ENCODE results near the gene ARID3B. TPM values are rescaled to one million over a fixed set of nuclear protein-coding genes. Genes with fewer than 3 reads are reported as not detected.

The ARID3B gene
- total RNA-seq, 2 experiments from 2014 or later: 25.0 to 27.9 TPM

DNA sequence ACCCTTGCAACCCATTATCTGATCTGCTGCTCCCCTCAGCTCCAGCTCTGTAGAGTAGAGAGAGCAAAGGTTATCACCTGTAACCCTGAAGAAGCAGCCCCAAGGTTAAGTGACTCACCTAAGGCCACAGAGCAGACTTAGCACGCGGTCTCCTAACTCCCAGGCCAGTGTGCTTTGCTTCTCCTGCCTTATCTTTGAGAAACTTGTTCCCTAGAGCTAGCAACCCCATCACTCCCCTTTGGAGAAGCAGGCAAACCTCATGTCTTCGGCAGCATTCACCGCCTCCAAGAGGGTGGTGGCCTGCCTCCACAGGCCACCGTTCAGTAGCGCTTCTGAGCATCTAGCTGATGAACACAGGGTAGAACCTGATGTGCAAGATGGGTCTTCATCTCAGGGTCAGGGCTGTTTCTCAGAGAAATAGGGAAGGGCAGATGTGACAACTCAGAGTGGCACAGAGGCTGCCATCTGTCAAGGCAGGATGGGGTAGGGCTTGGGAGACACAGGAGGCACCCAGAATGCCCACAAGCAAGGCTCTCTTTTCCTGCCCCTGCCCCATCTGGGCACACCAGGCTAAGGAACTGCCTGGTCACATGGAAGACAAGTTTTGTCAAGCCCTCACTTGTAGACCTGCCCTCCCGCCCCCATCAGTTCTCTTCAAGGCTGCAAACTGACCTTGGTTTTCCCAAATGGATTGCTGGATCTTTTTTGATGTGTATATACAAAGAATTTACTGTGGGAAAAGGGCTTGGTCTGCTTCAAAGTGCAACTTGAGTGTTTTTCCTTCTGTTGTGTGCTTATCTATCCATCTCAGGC lies 39.7 kb downstream of the ARID3B start:
- Mint-ChIP-seq H3K9me3 (no peaks in the 10 kb centered on the region), H3K27ac (no peak overlapping the region), H3K4me3 (no peak overlapping the region), H3K36me3 (ENCODE audit: low read depth) (peaks cover 69% of the 10 kb centered on the region), H3K4me1 (ENCODE audit: low read depth) (no peaks in the 10 kb centered on the region), H3K27me3 (no peaks in the 10 kb centered on the region)
- DNase-seq (no peak), ATAC-seq (ENCODE audit: poor library complexity) (no peak)
- H3K9me3 ChIP-seq (ENCODE audit: control insufficient read depth in 1 of 2, insufficient read depth in 1 of 2, low read length in 2 of 2): no peaks in the 10 kb centered on the region
- intact Hi-C loops (cut with DNase I, micrococcal nuclease): no loop called here
- H3K27ac ChIP-seq (ENCODE audit: low read depth in 1 of 2, low read length in 2 of 2): no peak overlapping the region
- no peak overlapping the region for H3K4me3 ChIP-seq (ENCODE audit: low read length)
- no peaks in the 10 kb centered on the region for H3K27me3 ChIP-seq (ENCODE audit: control insufficient read depth in 1 of 2, insufficient read depth in 2 of 2, low read length in 2 of 2)
- ChIA-PET POLR2A (no interaction called here), CTCF (no interaction called here)
- TF ChIP-seq, protein P1, sequence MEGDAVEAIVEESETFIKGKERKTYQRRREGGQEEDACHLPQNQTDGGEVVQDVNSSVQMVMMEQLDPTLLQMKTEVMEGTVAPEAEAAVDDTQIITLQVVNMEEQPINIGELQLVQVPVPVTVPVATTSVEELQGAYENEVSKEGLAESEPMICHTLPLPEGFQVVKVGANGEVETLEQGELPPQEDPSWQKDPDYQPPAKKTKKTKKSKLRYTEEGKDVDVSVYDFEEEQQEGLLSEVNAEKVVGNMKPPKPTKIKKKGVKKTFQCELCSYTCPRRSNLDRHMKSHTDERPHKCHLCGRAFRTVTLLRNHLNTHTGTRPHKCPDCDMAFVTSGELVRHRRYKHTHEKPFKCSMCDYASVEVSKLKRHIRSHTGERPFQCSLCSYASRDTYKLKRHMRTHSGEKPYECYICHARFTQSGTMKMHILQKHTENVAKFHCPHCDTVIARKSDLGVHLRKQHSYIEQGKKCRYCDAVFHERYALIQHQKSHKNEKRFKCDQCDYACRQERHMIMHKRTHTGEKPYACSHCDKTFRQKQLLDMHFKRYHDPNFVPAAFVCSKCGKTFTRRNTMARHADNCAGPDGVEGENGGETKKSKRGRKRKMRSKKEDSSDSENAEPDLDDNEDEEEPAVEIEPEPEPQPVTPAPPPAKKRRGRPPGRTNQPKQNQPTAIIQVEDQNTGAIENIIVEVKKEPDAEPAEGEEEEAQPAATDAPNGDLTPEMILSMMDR (IDR thresholded peaks at IDR 0.05): no peak
- H3K4me1 ChIP-seq (ENCODE audit: insufficient read depth, low read length): no peaks in the 10 kb centered on the region
- H3K36me3 ChIP-seq (ENCODE audit: insufficient read depth, low read length): peaks cover 59% of the 10 kb centered on the region

DNA sequence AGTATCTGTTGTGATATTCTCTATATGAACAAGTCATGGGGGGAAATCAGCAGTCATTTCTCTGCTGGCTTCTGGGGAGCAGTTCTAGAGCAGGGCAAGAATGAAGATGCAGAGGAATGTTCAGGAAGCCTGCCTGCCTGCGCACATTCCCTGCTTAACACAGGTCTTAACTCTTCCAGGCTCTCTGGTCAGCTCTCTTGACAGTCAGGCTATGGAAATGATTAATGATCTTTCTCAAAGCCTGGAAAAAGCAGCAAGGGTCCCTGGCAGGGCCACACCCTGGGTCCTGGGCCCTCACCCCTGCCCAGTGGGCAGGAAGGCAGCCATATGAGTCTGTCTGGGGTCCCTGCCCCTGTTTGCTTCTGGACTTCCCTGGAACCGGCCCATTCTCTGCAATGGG lies 43.2 kb downstream of the ARID3B start:
- TF ChIP-seq, protein P1 (IDR thresholded peaks at IDR 0.05): no peak
- Histone ChIP-seq H3K36me3 (ENCODE audit: insufficient read depth, low read length) (peaks cover 54% of the 10 kb centered on the region), H3K27ac (ENCODE audit: low read depth in 1 of 2, low read length in 2 of 2) (no peak overlapping the region), H3K27me3 (ENCODE audit: control insufficient read depth in 1 of 2, insufficient read depth in 2 of 2, low read length in 2 of 2) (no peaks in the 10 kb centered on the region), H3K4me3 (ENCODE audit: low read length) (no peak overlapping the region), H3K4me1 (ENCODE audit: insufficient read depth, low read length) (no peaks in the 10 kb centered on the region), H3K9me3 (ENCODE audit: control insufficient read depth in 1 of 2, insufficient read depth in 1 of 2, low read length in 2 of 2) (no peaks in the 10 kb centered on the region)
- DNase-seq (no peak), ATAC-seq (ENCODE audit: poor library complexity) (no peak)
- CTCF ChIA-PET: no interaction called here
- Mint-ChIP-seq H3K9me3 (no peaks in the 10 kb centered on the region), H3K4me1 (ENCODE audit: low read depth) (no peaks in the 10 kb centered on the region), H3K27ac (no peak overlapping the region), H3K4me3 (no peak overlapping the region), H3K27me3 (no peaks in the 10 kb centered on the region), H3K36me3 (ENCODE audit: low read depth) (peaks cover 62% of the 10 kb centered on the region)
- POLR2A ChIA-PET: no interaction called here
- intact Hi-C loops (cut with DNase I, micrococcal nuclease): no loop called here

DNA sequence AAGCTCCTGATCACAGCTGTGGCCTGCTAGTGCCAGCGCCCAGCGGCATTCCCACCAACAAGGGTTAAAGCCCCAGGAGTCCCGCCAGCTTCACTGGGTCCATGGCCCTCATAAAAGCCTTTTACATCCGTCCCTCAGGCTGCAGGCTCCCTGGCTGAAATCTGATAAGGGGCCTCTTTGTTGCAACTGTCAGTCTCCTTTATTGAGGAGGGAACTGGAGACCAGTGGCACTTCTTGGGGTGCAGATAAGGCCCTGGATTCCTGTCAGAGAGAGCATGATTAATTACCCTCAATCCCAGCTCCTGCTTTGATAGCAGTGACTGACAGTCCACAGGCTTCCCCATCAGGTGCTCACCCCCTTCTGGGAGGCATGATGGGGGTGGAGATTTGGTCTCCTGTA lies 43.8 kb downstream of the ARID3B start:
- intact Hi-C loops (cut with DNase I, micrococcal nuclease): no loop called here
- Mint-ChIP-seq H3K9me3 (no peaks in the 10 kb centered on the region), H3K27ac (peak overlapping the region; percentile 30), H3K4me1 (ENCODE audit: low read depth) (no peaks in the 10 kb centered on the region), H3K36me3 (ENCODE audit: low read depth) (peaks cover 63% of the 10 kb centered on the region), H3K27me3 (no peaks in the 10 kb centered on the region), H3K4me3 (no peak overlapping the region)
- H3K36me3 ChIP-seq (ENCODE audit: insufficient read depth, low read length): peaks cover 54% of the 10 kb centered on the region
- TF ChIP-seq, protein P1 (IDR thresholded peaks at IDR 0.05): no peak
- POLR2A ChIA-PET: no interaction called here
- CTCF ChIA-PET: no interaction called here
- ATAC-seq (ENCODE audit: poor library complexity) (no peak), DNase-seq (no peak)
- H3K27me3 ChIP-seq (ENCODE audit: control insufficient read depth in 1 of 2, insufficient read depth in 2 of 2, low read length in 2 of 2): no peaks in the 10 kb centered on the region
- no peak overlapping the region for H3K27ac ChIP-seq (ENCODE audit: low read depth in 1 of 2, low read length in 2 of 2)
- no peak overlapping the region for H3K4me3 ChIP-seq (ENCODE audit: low read length)
- no peaks in the 10 kb centered on the region for H3K9me3 ChIP-seq (ENCODE audit: control insufficient read depth in 1 of 2, insufficient read depth in 1 of 2, low read length in 2 of 2)
- H3K4me1 ChIP-seq (ENCODE audit: insufficient read depth, low read length): no peaks in the 10 kb centered on the region
